K562 (cell line): ENCODE data around the gene CCDC92. TPM values are rescaled to one million over a fixed set of nuclear protein-coding genes. Genes with fewer than 3 reads are reported as not detected.
A peak's percentile ranks its signal among the peaks of the same experiment; 100 is the strongest.

Experiments used
- ATF7 ChIP-seq: fragments of 450-650 bp; IDR thresholded peaks from 2 replicates; pipeline ENCODE4 v1.7.1; 2014; ENCODE audit warnings: mild to moderate bottlenecking, moderate library complexity
- FOXA1 ChIP-seq: fragments of 450-650 bp; IDR thresholded peaks from 2 replicates; pipeline ENCODE4 v1.6.1; 2016; ENCODE audit warnings: mild to moderate bottlenecking, borderline replicate concordance
- HDGF ChIP-seq: fragments of 450-650 bp; IDR thresholded peaks from 2 replicates; pipeline ENCODE4 v1.6.1; 2016
- HMGN3 ChIP-seq: IDR thresholded peaks from 2 replicates; pipeline ENCODE4 v1.6.1; 2011; ENCODE audit warnings: borderline replicate concordance, low read depth, mild to moderate bottlenecking, mixed read lengths, low read length; ENCODE audit not compliant: insufficient read length; ENCODE audit errors: extremely low read depth
- HOMEZ ChIP-seq: fragments of 250-450 bp; sonication (Bioruptor Pico); IDR thresholded peaks from 2 replicates; pipeline ENCODE4 v1.4.0; 2020; ENCODE audit warnings: mild to moderate bottlenecking, moderate library complexity
- MTA1 ChIP-seq: fragments of 450-650 bp; IDR thresholded peaks from 2 replicates; pipeline ENCODE4 v1.6.1; 2017; ENCODE audit warnings: borderline replicate concordance
- RREB1 ChIP-seq: fragments of 250-450 bp; sonication (Bioruptor Pico); IDR thresholded peaks from 2 replicates; pipeline ENCODE4 v1.4.0; 2020
- STAT5A ChIP-seq: IDR thresholded peaks from 2 replicates; pipeline ENCODE4 v1.6.1; 2012; ENCODE audit warnings: low read length, inconsistent platforms, borderline replicate concordance
- TCF7L2 ChIP-seq: fragments of 150-350 bp; IDR thresholded peaks from 2 replicates; pipeline ENCODE4 v1.6.1; 2016; ENCODE audit warnings: low read depth, mild to moderate bottlenecking, low read length, moderate library complexity
- THRAP3 ChIP-seq: fragments of 450-650 bp; IDR thresholded peaks from 2 replicates; pipeline ENCODE4 v1.6.1; 2016; ENCODE audit warnings: mild to moderate bottlenecking, inconsistent platforms, borderline replicate concordance
- ZC3H11A ChIP-seq: IDR thresholded peaks from 2 replicates; pipeline ENCODE4 v1.6.1; 2012; ENCODE audit warnings: low read depth, low read length, improper control_type of control experiment
- ZNF197 ChIP-seq: fragments of 200-800 bp; sonication (Bioruptor generic); IDR thresholded peaks from 2 replicates; pipeline ENCODE4 v1.6.1; 2016; ENCODE audit warnings: low read depth, missing genetic modification characterization, missing compliant biosample characterization
- ZNF316 ChIP-seq: fragments of 450-650 bp; IDR thresholded peaks from 2 replicates; pipeline ENCODE4 v1.6.1; 2016
- ZNF431 ChIP-seq: sonication (generic); formaldehyde crosslinking; IDR thresholded peaks from 2 replicates; pipeline ENCODE4 v1.8.0; 2022; ENCODE audit warnings: mild to moderate bottlenecking, missing genetic modification reagents
- ZNF436 ChIP-seq: fragments of 250-450, 450-650 bp; sonication (Bioruptor Pico); formaldehyde crosslinking; IDR thresholded peaks from 2 replicates; pipeline ENCODE4 v1.7.0; 2020; ENCODE audit warnings: mild to moderate bottlenecking
- ZNF740 ChIP-seq, 3 experiments: fragments of 200-800 bp in 1 of 3; sonication (Bioruptor generic) in 1 of 3; sonication (generic) in 1 of 3; formaldehyde crosslinking in 1 of 3; IDR thresholded peaks; 2 replicates each; pipeline versions ENCODE4 v1.6.1 to v1.8.0; 2016 to 2022; ENCODE audit warnings: mild to moderate bottlenecking in 2 of 3, missing compliant biosample characterization in 2 of 3, missing genetic modification characterization in 2 of 3, missing genetic modification reagents in 1 of 3
- ZNF75A ChIP-seq: fragments of 450-650 bp; formaldehyde crosslinking; IDR thresholded peaks from 2 replicates; pipeline ENCODE4 v1.4.0; 2020; ENCODE audit warnings: mild to moderate bottlenecking
- polyA plus RNA-seq, 8 experiments: library from polyadenylated mRNA; depleted of rRNA in 4 of 8; stranded (reverse) in 5 of 8; unstranded in 3 of 8; fragments of >200 nt; fragmentation: Nextera tagmentation in 2 of 8; fragmentation: Illumina TruSeq in 1 of 8; extraction: Ambion mirVana in 2 of 8; extraction: Trizol in 1 of 8; gene quantifications; 2 replicates each; pipeline versions ENCODE4 v1.2.1 to v1.2.3, GENCODE V29; 2011 to 2014; ENCODE audit warnings: inconsistent platforms in 1 of 8, missing spikeins in 1 of 8
- total RNA-seq, 7 experiments: library from RNA; depleted of rRNA in 6 of 7; stranded (reverse); fragments of >200 nt in 6 of 7; fragmentation: Illumina TruSeq in 2 of 7; extraction: Trizol in 2 of 7; gene quantifications; 2 replicates each; pipeline versions ENCODE4 v1.2.1 to v1.2.3, GENCODE V29; 2011 to 2021; ENCODE audit warnings: low replicate concordance in 1 of 7

CCDC92 gene
- total and polyA plus RNA-seq, 9 of the 15 experiments (the other 6 are each of a cell fraction or from before 2014, with no cell fraction given) = 0.27 to 5.9 (median 2.1) TPM

DNA sequence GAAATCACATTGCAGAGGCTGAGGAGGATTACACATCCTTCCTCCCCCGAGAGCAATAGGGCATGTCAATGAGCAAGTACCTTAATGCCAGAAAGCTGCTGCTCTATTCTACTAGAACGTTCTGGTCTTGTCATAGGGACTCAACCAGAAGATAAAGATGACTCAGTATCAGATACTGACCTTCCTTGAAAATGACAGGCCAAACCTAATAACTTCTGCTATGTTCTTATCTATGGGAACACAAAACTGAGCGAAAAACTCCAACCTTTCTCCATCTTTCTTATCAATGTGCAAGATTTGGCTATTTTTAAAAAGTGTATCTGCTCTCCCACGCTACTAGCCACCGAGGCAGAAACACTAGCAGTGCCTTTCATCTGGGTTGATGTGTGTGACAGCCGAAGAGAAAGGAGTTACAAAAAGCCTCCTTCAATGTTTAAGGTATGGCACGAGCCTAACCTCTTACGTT lies 5.5 kb downstream of the CCDC92 start (continued):
- no peak for TF ChIP-seq RREB1 (CRISPR knock-in tag)
- TF ChIP-seq ZNF740 (CRISPR knock-in tag; IDR thresholded peaks at IDR 0.05) = no peak
- TF ChIP-seq ZNF740 (tag; IDR thresholded peaks at IDR 0.05) = no peak
- TF ChIP-seq ZNF436 = no peak
- TF ChIP-seq ATF7 = 0 out of 2 replicates have a peak, but pooled peaks have one; percentile 49
- peak; percentile 28; the same call in 1 of the 2 replicates for TF ChIP-seq ZNF316
- no peak; the same call in 1 of the 2 replicates for TF ChIP-seq STAT5A
- TF ChIP-seq HMGN3 = no peak
- TF ChIP-seq ZC3H11A = no peak
- TF ChIP-seq MTA1 = no peak
- no peak for TF ChIP-seq THRAP3
- no peak for TF ChIP-seq FOXA1
- no peak for TF ChIP-seq ZNF75A
- no peak for TF ChIP-seq HDGF
- no peak for TF ChIP-seq TCF7L2
- TF ChIP-seq ZNF197 (CRISPR knock-in tag) = no peak
- TF ChIP-seq ZNF431 = no peak
- no peak for TF ChIP-seq HOMEZ (CRISPR knock-in tag)
